Muscle layer of colon (tissue), 2 donors: Measurements from ENCODE around the gene CBFA2T2.
A peak's percentile ranks its signal among the peaks of the same experiment; 100 is the strongest.

Source experiments
- H3K27ac ChIP-seq: one replicate; pipeline ENCODE4 v1.7.0; 2013; ENCODE audit warnings: low read depth, mild to moderate bottlenecking, low read length, moderate library complexity
- H3K27me3 ChIP-seq, 2 donors: one replicate each; pipeline ENCODE4 v1.7.0; 2013; ENCODE audit warnings: low read length in 2 of 2, mild to moderate bottlenecking in 2 of 2; ENCODE audit not compliant: insufficient read depth in 2 of 2, control insufficient read depth in 1 of 2
- H3K36me3 ChIP-seq: one replicate; pipeline ENCODE4 v1.7.0; 2013; ENCODE audit warnings: mild to moderate bottlenecking, low read length; ENCODE audit not compliant: insufficient read depth
- H3K4me1 ChIP-seq: one replicate; pipeline ENCODE4 v1.7.0; 2013; ENCODE audit warnings: mild to moderate bottlenecking, low read length; ENCODE audit not compliant: insufficient read depth
- H3K4me3 ChIP-seq, 2 donors: one replicate each; pipeline ENCODE4 v1.7.0; 2013; ENCODE audit warnings: low read length in 2 of 2, low read depth in 1 of 2, mild to moderate bottlenecking in 1 of 2, moderate library complexity in 1 of 2
- H3K9ac ChIP-seq: one replicate; pipeline ENCODE4 v1.7.0; 2013; ENCODE audit warnings: low read length
- H3K9me3 ChIP-seq: one replicate; pipeline ENCODE4 v1.7.0; 2013; ENCODE audit warnings: mild to moderate bottlenecking, low read length
- donor health status: abdominal sarcoma.
- donor health status: Adenocarcinoma of cecum.

The CBFA2T2 gene

GRCh38 chr20:33684533-33685327 lies 194.8 kb downstream of the CBFA2T2 start:
- no peak overlapping the region for H3K27ac ChIP-seq
- H3K36me3 ChIP-seq = no peaks in the 10 kb centered on the region
- H3K4me1 ChIP-seq = peaks cover 11% of the 10 kb centered on the region
- H3K9me3 ChIP-seq = no peaks in the 10 kb centered on the region
- no peak overlapping the region for H3K4me3 ChIP-seq
- no peaks in the 10 kb centered on the region for H3K27me3 ChIP-seq
- no peak overlapping the region for H3K9ac ChIP-seq

GRCh38 chr20:33685328-33686099 lies 195.6 kb downstream of the CBFA2T2 start:
- Histone ChIP-seq H3K9ac (no peak overlapping the region), H3K4me1 (peaks cover 11% of the 10 kb centered on the region), H3K27ac (no peak overlapping the region), H3K27me3 (no peaks in the 10 kb centered on the region), H3K9me3 (no peaks in the 10 kb centered on the region), H3K36me3 (no peaks in the 10 kb centered on the region), H3K4me3 (no peak overlapping the region)

- H3K9ac ChIP-seq = no peak within 1 kb of the TSS
Measured at GRCh38 chr20:33686100-33686983, 196.4 kb downstream of the CBFA2T2 start, which contains the start of gene E2F1. Gene E2F1 (minus strand): TSS chr20:33686385. CDS start chr20:33686264, 121 bp downstream.

GRCh38 chr20:33686984-33687366 lies 197.1 kb downstream of the CBFA2T2 start:
- Histone ChIP-seq H3K27me3 (no peaks in the 10 kb centered on the region), H3K4me3 (peak overlapping the region in 1 of 2 donors; percentile 60), H3K27ac (peak overlapping the region; percentile 63), H3K4me1 (peaks cover 11% of the 10 kb centered on the region), H3K9me3 (no peaks in the 10 kb centered on the region), H3K9ac (no peak overlapping the region), H3K36me3 (no peaks in the 10 kb centered on the region)

More at GRCh38 chr20:33686100-33686983, 196.4 kb downstream of the CBFA2T2 start, which contains the start of gene E2F1:
- H3K27ac ChIP-seq = peak within 1 kb of the TSS; percentile 63
- H3K36me3 ChIP-seq = no peaks in the 10 kb centered on the region
- H3K27me3 ChIP-seq = no peaks in the 10 kb centered on the region
- no peaks in the 10 kb centered on the region for H3K9me3 ChIP-seq
- H3K4me1 ChIP-seq = peaks cover 11% of the 10 kb centered on the region
- H3K4me3 ChIP-seq = peak within 1 kb of the TSS; percentile 20 to 60

GRCh38 chr20:33687370-33687915 lies 197.5 kb downstream of the CBFA2T2 start:
- Histone ChIP-seq H3K4me3 (no peak overlapping the region), H3K9ac (no peak overlapping the region), H3K27me3 (no peaks in the 10 kb centered on the region), H3K36me3 (no peaks in the 10 kb centered on the region), H3K27ac (no peak overlapping the region), H3K9me3 (no peaks in the 10 kb centered on the region), H3K4me1 (peaks cover 11% of the 10 kb centered on the region)

- Histone ChIP-seq H3K4me1 (peaks cover 11% of the 10 kb centered on the region), H3K4me3 (no peak overlapping the region), H3K27me3 (no peaks in the 10 kb centered on the region), H3K36me3 (no peaks in the 10 kb centered on the region), H3K9ac (no peak overlapping the region), H3K9me3 (no peaks in the 10 kb centered on the region), H3K27ac (no peak overlapping the region)
Measured at GRCh38 chr20:33687993-33688937, 198.4 kb downstream of the CBFA2T2 start.

- Histone ChIP-seq H3K4me1 (peaks cover 11% of the 10 kb centered on the region), H3K27me3 (no peaks in the 10 kb centered on the region), H3K9ac (no peak overlapping the region), H3K4me3 (no peak overlapping the region), H3K9me3 (no peaks in the 10 kb centered on the region), H3K27ac (no peak overlapping the region), H3K36me3 (no peaks in the 10 kb centered on the region)
Measured at GRCh38 chr20:33688938-33689424, 199.1 kb downstream of the CBFA2T2 start.

- peaks cover 11% of the 10 kb centered on the region for H3K4me1 ChIP-seq
- H3K9ac ChIP-seq = no peak overlapping the region
- H3K27ac ChIP-seq = no peak overlapping the region
- no peaks in the 10 kb centered on the region for H3K27me3 ChIP-seq
- H3K9me3 ChIP-seq = no peaks in the 10 kb centered on the region
- no peaks in the 10 kb centered on the region for H3K36me3 ChIP-seq
- no peak overlapping the region for H3K4me3 ChIP-seq
Measured at GRCh38 chr20:33689493-33689892, 199.6 kb downstream of the CBFA2T2 start.

GRCh38 chr20:33689973-33690372 lies 200.1 kb downstream of the CBFA2T2 start:
- Histone ChIP-seq H3K9me3 (no peaks in the 10 kb centered on the region), H3K27me3 (no peaks in the 10 kb centered on the region), H3K4me3 (no peak overlapping the region), H3K9ac (no peak overlapping the region), H3K4me1 (peaks cover 11% of the 10 kb centered on the region), H3K27ac (no peak overlapping the region), H3K36me3 (no peaks in the 10 kb centered on the region)

GRCh38 chr20:33693289-33693688 lies 203.4 kb downstream of the CBFA2T2 start:
- H3K9ac ChIP-seq = no peak overlapping the region
- H3K36me3 ChIP-seq = no peaks in the 10 kb centered on the region
- no peaks in the 10 kb centered on the region for H3K27me3 ChIP-seq
- no peaks in the 10 kb centered on the region for H3K4me1 ChIP-seq
- no peaks in the 10 kb centered on the region for H3K9me3 ChIP-seq
- no peak overlapping the region for H3K27ac ChIP-seq
- no peak overlapping the region for H3K4me3 ChIP-seq
